ENCODE results near the gene FCN3. TPM values are rescaled to one million over a fixed set of nuclear protein-coding genes. Genes with fewer than 3 reads are reported as not detected.

Gene FCN3
- total RNA-seq, 4 donors from 2014 or later, result 3.0 to 4.7 (median 4.3) TPM

DNA sequence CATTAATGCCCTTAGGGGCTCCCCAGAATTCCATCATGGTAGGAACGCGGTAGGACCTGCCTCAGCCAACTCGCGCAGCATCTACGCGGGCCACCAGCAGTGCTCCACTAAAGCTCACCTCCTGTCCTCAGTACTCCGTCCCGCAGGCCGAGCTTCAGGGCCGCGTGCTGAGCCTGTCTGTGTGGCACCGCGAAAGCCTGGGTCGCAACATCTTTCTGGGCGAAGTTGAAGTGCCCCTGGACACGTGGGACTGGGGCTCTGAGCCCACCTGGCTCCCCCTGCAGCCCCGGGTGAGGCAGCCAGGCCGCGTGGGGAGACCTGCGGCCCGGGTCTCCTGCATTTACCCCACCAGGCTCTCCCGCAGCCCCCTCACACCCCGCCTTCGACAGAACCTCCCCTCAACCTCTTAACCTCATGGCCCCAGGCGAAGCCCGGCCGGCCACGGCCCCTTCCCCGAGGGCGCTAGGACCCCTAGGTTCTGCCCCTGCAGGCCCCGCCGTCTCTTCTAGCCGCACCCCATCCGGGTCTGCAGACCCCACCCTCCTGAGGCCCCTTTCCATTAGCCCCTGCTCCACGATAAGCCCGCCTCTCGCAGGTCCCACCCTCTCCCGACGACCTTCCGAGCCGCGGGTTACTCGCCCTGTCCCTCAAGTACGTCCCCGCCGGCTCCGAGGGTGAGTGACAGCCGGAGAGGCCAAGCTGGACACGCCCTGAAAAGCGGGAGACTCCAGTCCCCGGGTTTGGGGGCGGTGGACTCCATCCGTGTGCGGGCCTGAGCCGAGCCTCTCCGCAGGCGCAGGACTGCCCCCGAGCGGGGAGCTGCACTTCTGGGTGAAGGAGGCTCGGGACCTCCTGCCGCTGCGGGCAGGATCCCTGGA, 23.7 kb downstream of the FCN3 start:
- Histone ChIP-seq H3K4me3 (peak overlapping the region in 3 of 4 donors; percentile 20 to 66 (median 46)), H3K27ac (peak overlapping the region; percentile 52 to 98 (median 63)), H3K4me1 (peaks cover 26 to 62% (median 36%) of the 10 kb centered on the region in 3 donors), H3K27me3 (peaks cover 0 to 5% (median 0%) of the 10 kb centered on the region in 4 donors), H3K9me3 (no peaks in the 10 kb centered on the region), H3K36me3 (peaks cover 10 to 65% (median 15%) of the 10 kb centered on the region in 3 donors)
- intact Hi-C loops (cut with DNase I), result no loop called here
- 30 to 63% methylated on average over 2 to 31 of the region's 62 CpGs for WGBS, 2 donors
- TF ChIP-seq POLR2A (IDR thresholded peaks at IDR 0.05), result no peak
- DNase-seq, result no peak

DNA sequence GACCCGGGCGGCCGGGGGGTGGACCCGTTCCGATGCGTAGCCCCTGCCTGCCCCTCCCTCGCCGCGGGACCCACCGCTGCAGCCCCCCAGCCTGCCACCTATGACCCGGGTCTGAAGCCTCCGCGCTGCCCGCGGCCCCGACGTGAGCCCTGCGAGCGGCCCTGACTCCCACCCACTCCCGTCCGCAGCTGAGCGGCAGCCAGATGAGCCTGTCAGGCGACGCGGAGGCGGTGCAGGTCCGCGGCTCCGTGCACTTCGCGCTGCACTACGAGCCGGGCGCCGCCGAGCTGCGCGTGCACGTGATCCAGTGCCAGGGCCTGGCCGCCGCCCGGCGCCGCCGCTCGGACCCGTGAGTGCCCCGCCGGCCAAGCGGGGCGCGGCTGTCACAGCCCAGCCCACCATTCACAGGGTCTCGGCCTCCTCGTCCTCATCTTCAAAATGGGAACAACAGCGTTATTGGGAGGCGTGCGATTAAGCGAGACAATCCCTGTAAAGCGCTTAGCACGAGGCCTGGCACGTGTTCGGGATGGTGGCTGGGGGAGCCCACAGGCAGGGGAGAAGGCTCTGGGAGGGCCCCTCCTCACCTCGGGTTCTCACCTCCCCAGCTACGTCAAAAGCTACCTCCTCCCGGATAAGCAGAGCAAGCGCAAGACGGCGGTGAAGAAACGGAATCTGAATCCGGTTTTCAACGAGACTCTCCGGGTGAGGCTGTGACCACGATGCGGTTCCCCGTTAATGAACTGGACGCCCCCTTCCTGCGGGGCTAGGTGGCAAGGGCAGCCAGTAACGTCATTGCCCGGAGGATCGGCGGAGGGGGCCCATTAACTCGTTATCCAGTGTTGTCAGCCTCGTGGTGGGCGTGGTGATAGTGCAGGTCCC, 24.6 kb downstream of the FCN3 start:
- Histone ChIP-seq H3K4me3 (peak overlapping the region; percentile 19 to 66 (median 42)), H3K9me3 (no peaks in the 10 kb centered on the region), H3K27me3 (peaks cover 0 to 5% (median 0%) of the 10 kb centered on the region in 4 donors), H3K4me1 (peaks cover 26 to 71% (median 36%) of the 10 kb centered on the region in 3 donors), H3K27ac (peak overlapping the region; percentile 74 to 98 (median 80)), H3K36me3 (peaks cover 2 to 65% (median 6%) of the 10 kb centered on the region in 3 donors)
- 42 to 43% methylated on average over 6 to 43 of the region's 84 CpGs for WGBS, 2 donors
- intact Hi-C loops (cut with DNase I), result no loop called here
- peak in 1 of 4 donors; percentile 13 for TF ChIP-seq POLR2A (IDR thresholded peaks at IDR 0.05)
- TF ChIP-seq, protein P1, sequence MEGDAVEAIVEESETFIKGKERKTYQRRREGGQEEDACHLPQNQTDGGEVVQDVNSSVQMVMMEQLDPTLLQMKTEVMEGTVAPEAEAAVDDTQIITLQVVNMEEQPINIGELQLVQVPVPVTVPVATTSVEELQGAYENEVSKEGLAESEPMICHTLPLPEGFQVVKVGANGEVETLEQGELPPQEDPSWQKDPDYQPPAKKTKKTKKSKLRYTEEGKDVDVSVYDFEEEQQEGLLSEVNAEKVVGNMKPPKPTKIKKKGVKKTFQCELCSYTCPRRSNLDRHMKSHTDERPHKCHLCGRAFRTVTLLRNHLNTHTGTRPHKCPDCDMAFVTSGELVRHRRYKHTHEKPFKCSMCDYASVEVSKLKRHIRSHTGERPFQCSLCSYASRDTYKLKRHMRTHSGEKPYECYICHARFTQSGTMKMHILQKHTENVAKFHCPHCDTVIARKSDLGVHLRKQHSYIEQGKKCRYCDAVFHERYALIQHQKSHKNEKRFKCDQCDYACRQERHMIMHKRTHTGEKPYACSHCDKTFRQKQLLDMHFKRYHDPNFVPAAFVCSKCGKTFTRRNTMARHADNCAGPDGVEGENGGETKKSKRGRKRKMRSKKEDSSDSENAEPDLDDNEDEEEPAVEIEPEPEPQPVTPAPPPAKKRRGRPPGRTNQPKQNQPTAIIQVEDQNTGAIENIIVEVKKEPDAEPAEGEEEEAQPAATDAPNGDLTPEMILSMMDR (IDR thresholded peaks at IDR 0.05), result peak in 1 of 6 experiments; percentile 1
- no peak for DNase-seq

DNA sequence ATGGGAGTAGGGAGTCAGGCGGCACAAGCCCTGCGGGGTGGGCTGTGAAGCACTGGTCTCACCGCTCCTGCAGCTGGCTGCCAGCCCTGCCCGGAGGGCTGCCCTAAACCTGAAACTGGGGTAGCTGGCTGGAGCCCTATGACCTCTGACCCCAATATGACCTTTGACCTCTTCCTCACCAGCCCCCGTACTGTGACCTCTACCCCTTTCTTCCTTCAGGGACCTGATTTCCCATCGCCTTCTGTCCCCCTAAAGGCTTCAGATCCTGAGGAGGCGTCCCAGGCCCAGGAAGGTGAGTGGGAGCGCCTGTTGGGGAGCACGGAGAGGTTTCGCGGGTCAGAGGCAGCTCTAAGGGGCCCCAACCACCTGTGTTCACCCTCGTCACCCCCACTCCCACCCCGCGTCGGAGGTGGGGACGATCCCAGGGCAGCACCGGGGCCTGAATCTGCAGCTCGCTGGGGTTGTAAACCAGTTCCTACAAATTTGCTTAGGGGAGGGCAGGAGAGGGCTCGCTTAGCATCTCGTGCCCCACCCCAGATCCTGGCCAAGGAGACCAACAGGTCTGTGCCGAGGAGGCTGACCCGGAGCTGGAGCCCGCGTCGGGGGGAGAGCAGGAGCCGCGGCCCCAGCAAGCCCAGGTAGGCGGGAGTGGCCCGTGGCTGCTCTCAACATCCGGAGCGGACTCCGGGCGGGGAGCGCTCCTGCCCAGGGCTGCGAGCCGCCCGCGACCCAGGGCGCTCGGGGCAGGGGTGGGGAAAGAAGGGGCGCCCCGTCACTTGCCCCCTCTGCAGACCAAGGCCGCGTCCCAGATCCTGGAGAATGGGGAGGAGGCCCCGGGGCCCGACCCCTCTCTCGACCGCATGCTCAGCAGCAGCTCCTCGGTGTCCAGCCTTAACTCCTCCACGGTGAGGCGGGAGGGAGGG, 25.5 kb downstream of the FCN3 start:
- no peak for DNase-seq
- intact Hi-C loops (cut with DNase I), result no loop called here
- H3K9me3 ChIP-seq, result no peaks in the 10 kb centered on the region
- peak overlapping the region; percentile 74 to 98 (median 80) for H3K27ac ChIP-seq
- H3K4me1 ChIP-seq, result peaks cover 28 to 80% (median 36%) of the 10 kb centered on the region in 3 donors
- peaks cover 0 to 5% (median 0%) of the 10 kb centered on the region in 4 donors for H3K27me3 ChIP-seq
- WGBS, 2 donors, result 33 to 57% methylated on average over 5 of the region's 51 CpGs
- TF ChIP-seq POLR2A (IDR thresholded peaks at IDR 0.05), result no peak
- TF ChIP-seq, protein P1 (IDR thresholded peaks at IDR 0.05), result peak in 1 of 6 experiments; percentile 4
- peaks cover 0 to 58% (median 6%) of the 10 kb centered on the region in 3 donors for H3K36me3 ChIP-seq
- H3K4me3 ChIP-seq, result peak overlapping the region; percentile 19 to 66 (median 42)

DNA sequence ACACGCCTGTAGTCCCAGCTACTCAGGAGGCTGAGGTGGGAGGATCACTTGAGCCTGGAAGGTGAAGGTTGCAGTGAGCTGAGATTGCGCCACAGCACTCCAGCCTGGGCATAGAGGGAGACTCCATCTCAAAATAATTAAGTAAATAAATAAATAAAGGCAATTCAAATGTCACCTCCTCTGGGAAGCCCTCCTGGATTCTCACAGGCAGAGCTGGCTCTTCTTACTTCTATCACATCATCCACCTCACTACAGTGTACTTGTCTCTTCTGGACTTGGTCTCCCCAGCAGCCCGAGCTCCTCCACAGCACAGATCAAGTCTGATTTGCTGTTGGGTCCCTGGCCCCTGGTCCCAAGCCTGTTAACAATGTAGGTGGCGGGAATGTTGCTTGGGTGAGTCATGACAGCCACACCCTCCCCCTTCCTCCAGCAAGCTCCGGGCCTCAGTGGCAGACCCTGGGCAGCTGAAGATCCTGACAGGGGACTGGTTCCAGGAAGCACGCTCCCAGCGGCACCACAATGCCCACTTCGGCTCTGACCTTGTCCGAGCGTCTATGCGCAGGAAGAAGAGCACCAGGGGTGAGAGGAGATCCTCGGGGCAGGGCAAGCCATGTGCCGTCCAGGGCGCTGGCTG, 27.5 kb downstream of the FCN3 start:
- Histone ChIP-seq H3K36me3 (peaks cover 0 to 38% (median 0%) of the 10 kb centered on the region in 3 donors), H3K4me1 (peaks cover 31 to 88% (median 36%) of the 10 kb centered on the region in 3 donors), H3K9me3 (no peaks in the 10 kb centered on the region), H3K4me3 (no peak overlapping the region), H3K27me3 (peaks cover 0 to 5% (median 0%) of the 10 kb centered on the region in 4 donors), H3K27ac (peak overlapping the region; percentile 49 to 98 (median 78))
- no peak for DNase-seq
- TF ChIP-seq, protein P1 (IDR thresholded peaks at IDR 0.05), result no peak
- no peak for TF ChIP-seq POLR2A (IDR thresholded peaks at IDR 0.05)
- intact Hi-C loops (cut with DNase I), result no loop called here
- WGBS, 2 donors, result 65 to 91% methylated on average over 6 to 7 of the region's 14 CpGs
